Measurements from ENCODE around the gene SOWAHD.
"Not testable (repeated sequence)": the region's sequence is repeated elsewhere in the genome, so short reads cannot be mapped to it uniquely, and the experiment has no call there.

SOWAHD gene

GRCh38 chrX:119760026-119760877 is 1.9 kb downstream of the SOWAHD start:
- Histone ChIP-seq H3K9me3 (ENCODE audit: control insufficient read depth, low read length) (no peaks in the 10 kb centered on the region), H3K27me3 (ENCODE audit: control insufficient read depth, insufficient read depth, low read length) (no peaks in the 10 kb centered on the region), H3K4me1 (ENCODE audit: control insufficient read depth, insufficient read depth, low read length) (peaks cover 23% of the 10 kb centered on the region), H3K4me3 (ENCODE audit: low read length) (no peak overlapping the region), H3K36me3 (ENCODE audit: control insufficient read depth, insufficient read depth, low read length) (no peaks in the 10 kb centered on the region), H3K9ac (ENCODE audit: low read length) (no peak overlapping the region)

GRCh38 chrX:119762718-119763117 is 4.3 kb downstream of the SOWAHD start:
- Histone ChIP-seq H3K4me3 (ENCODE audit: low read length) (no peak overlapping the region), H3K9ac (ENCODE audit: low read length) (no peak overlapping the region), H3K4me1 (ENCODE audit: control insufficient read depth, insufficient read depth, low read length) (peaks cover 2% of the 10 kb centered on the region), H3K36me3 (ENCODE audit: control insufficient read depth, insufficient read depth, low read length) (no peaks in the 10 kb centered on the region), H3K27me3 (ENCODE audit: control insufficient read depth, insufficient read depth, low read length) (no peaks in the 10 kb centered on the region), H3K9me3 (ENCODE audit: control insufficient read depth, low read length) (no peaks in the 10 kb centered on the region)

GRCh38 chrX:119763181-119763580 is 4.8 kb downstream of the SOWAHD start:
- Histone ChIP-seq H3K36me3 (ENCODE audit: control insufficient read depth, insufficient read depth, low read length) (no peaks in the 10 kb centered on the region), H3K9ac (ENCODE audit: low read length) (no peak overlapping the region), H3K4me3 (ENCODE audit: low read length) (no peak overlapping the region), H3K4me1 (ENCODE audit: control insufficient read depth, insufficient read depth, low read length) (no peaks in the 10 kb centered on the region), H3K27me3 (ENCODE audit: control insufficient read depth, insufficient read depth, low read length) (no peaks in the 10 kb centered on the region), H3K9me3 (ENCODE audit: control insufficient read depth, low read length) (no peaks in the 10 kb centered on the region)

- Histone ChIP-seq H3K9me3 (ENCODE audit: control insufficient read depth, low read length) (no peaks in the 10 kb centered on the region), H3K36me3 (ENCODE audit: control insufficient read depth, insufficient read depth, low read length) (no peaks in the 10 kb centered on the region), H3K4me1 (ENCODE audit: control insufficient read depth, insufficient read depth, low read length) (no peaks in the 10 kb centered on the region)
Observed at GRCh38 chrX:119763836-119764387, 5.5 kb downstream of the SOWAHD start.

GRCh38 chrX:119768436-119768835 is 10.0 kb downstream of the SOWAHD start:
- not testable (repeated sequence) for H3K27me3 ChIP-seq (ENCODE audit: control insufficient read depth, insufficient read depth, low read length); H3K36me3 ChIP-seq (ENCODE audit: control insufficient read depth, insufficient read depth, low read length); H3K9ac ChIP-seq (ENCODE audit: low read length); H3K4me1 ChIP-seq (ENCODE audit: control insufficient read depth, insufficient read depth, low read length); H3K9me3 ChIP-seq (ENCODE audit: control insufficient read depth, low read length); H3K4me3 ChIP-seq (ENCODE audit: low read length)

More at GRCh38 chrX:119763836-119764387, 5.5 kb downstream of the SOWAHD start:
- Histone ChIP-seq H3K9ac (ENCODE audit: low read length) (no peak overlapping the region), H3K4me3 (ENCODE audit: low read length) (no peak overlapping the region), H3K27me3 (ENCODE audit: control insufficient read depth, insufficient read depth, low read length) (no peaks in the 10 kb centered on the region)

GRCh38 chrX:119769388-119769787 is 11.0 kb downstream of the SOWAHD start:
- H3K4me3 ChIP-seq (ENCODE audit: low read length); H3K4me1 ChIP-seq (ENCODE audit: control insufficient read depth, insufficient read depth, low read length); H3K9me3 ChIP-seq (ENCODE audit: control insufficient read depth, low read length); H3K27me3 ChIP-seq (ENCODE audit: control insufficient read depth, insufficient read depth, low read length); H3K9ac ChIP-seq (ENCODE audit: low read length); H3K36me3 ChIP-seq (ENCODE audit: control insufficient read depth, insufficient read depth, low read length): not testable (repeated sequence)

DNA sequence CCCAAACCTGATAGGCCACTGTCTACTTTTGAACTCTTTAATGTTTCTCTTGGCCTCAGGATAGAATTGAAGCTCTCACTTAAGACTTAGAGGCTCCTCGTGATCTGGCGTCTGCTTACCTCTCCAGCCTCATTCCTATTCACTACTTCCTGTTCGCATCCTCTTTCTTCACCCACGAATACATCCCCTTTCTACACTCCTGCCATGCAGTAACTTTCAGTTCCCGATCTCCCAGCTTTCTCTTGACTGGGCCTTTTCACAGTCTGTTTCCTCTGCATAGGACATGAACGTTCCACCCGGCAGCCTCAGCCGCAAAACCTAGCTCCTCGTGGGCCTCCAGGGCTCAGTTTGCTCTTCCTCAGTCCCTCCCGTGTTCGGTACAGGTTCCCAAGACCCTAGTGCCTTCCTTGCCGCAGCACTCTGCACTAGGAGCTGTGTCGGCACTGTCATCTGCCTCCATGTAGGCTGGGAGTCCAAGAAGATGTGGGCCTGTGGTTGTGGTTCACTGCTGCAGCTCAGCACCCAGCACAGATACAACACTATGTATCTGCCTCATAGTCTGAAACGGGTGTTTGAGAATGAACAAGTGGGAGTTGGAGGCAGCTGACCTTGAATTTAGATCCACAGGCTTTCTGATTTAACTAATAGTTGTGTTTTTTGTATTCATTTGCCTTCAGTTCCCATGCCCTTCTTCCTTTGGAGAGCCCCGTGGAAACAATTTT is 17.3 kb downstream of the SOWAHD start:
- no peak overlapping the region for H3K9ac ChIP-seq (ENCODE audit: low read length)
- H3K27me3 ChIP-seq (ENCODE audit: control insufficient read depth, insufficient read depth, low read length) = no peaks in the 10 kb centered on the region
- no peak overlapping the region for H3K4me3 ChIP-seq (ENCODE audit: low read length)
- no peaks in the 10 kb centered on the region for H3K36me3 ChIP-seq (ENCODE audit: control insufficient read depth, insufficient read depth, low read length)
- no peaks in the 10 kb centered on the region for H3K4me1 ChIP-seq (ENCODE audit: control insufficient read depth, insufficient read depth, low read length)
- no peaks in the 10 kb centered on the region for H3K9me3 ChIP-seq (ENCODE audit: control insufficient read depth, low read length)

DNA sequence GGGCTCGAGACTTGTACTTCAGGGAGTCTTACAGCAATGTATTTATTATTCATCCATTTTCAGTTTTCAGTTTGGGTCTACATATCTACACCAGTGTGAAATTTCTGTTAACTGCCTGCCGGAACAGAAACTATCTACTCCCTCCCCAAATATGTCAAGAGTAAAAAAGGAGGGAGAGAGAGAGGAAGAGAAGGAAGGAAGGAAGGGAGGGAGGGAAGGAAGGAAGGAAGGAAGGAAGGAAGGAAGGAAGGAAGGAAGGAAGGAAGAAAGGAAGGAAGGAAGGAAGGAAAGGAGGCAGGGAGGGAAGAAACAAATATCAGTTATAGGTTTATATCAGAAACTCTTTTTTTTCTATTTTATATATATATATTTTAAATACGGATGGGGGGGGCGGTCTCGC is 20.4 kb downstream of the SOWAHD start:
- Histone ChIP-seq H3K27me3 (ENCODE audit: control insufficient read depth, insufficient read depth, low read length) (no peaks in the 10 kb centered on the region), H3K4me1 (ENCODE audit: control insufficient read depth, insufficient read depth, low read length) (no peaks in the 10 kb centered on the region), H3K36me3 (ENCODE audit: control insufficient read depth, insufficient read depth, low read length) (no peaks in the 10 kb centered on the region), H3K9me3 (ENCODE audit: control insufficient read depth, low read length) (no peaks in the 10 kb centered on the region), H3K9ac (ENCODE audit: low read length) (no peak overlapping the region), H3K4me3 (ENCODE audit: low read length) (no peak overlapping the region)

GRCh38 chrX:119783026-119783425 is 24.6 kb downstream of the SOWAHD start:
- no peaks in the 10 kb centered on the region for H3K27me3 ChIP-seq (ENCODE audit: control insufficient read depth, insufficient read depth, low read length)
- H3K4me3 ChIP-seq (ENCODE audit: low read length) = no peak overlapping the region
- no peaks in the 10 kb centered on the region for H3K36me3 ChIP-seq (ENCODE audit: control insufficient read depth, insufficient read depth, low read length)
- no peak overlapping the region for H3K9ac ChIP-seq (ENCODE audit: low read length)
- no peaks in the 10 kb centered on the region for H3K4me1 ChIP-seq (ENCODE audit: control insufficient read depth, insufficient read depth, low read length)
- no peaks in the 10 kb centered on the region for H3K9me3 ChIP-seq (ENCODE audit: control insufficient read depth, low read length)

GRCh38 chrX:119784747-119785446 is 26.5 kb downstream of the SOWAHD start:
- H3K36me3 ChIP-seq (ENCODE audit: control insufficient read depth, insufficient read depth, low read length) = no peaks in the 10 kb centered on the region
- H3K9me3 ChIP-seq (ENCODE audit: control insufficient read depth, low read length) = no peaks in the 10 kb centered on the region
- peaks cover 8% of the 10 kb centered on the region for H3K4me1 ChIP-seq (ENCODE audit: control insufficient read depth, insufficient read depth, low read length)
- no peak overlapping the region for H3K4me3 ChIP-seq (ENCODE audit: low read length)
- no peak overlapping the region for H3K9ac ChIP-seq (ENCODE audit: low read length)
- H3K27me3 ChIP-seq (ENCODE audit: control insufficient read depth, insufficient read depth, low read length) = no peaks in the 10 kb centered on the region

GRCh38 chrX:119790977-119791436 is 32.6 kb downstream of the SOWAHD start:
- H3K27me3 ChIP-seq (ENCODE audit: control insufficient read depth, insufficient read depth, low read length) = no peaks in the 10 kb centered on the region
- H3K9ac ChIP-seq (ENCODE audit: low read length) = peak overlapping the region; percentile 93
- no peaks in the 10 kb centered on the region for H3K36me3 ChIP-seq (ENCODE audit: control insufficient read depth, insufficient read depth, low read length)
- no peaks in the 10 kb centered on the region for H3K9me3 ChIP-seq (ENCODE audit: control insufficient read depth, low read length)
- H3K4me3 ChIP-seq (ENCODE audit: low read length) = peak overlapping the region; percentile 82
- H3K4me1 ChIP-seq (ENCODE audit: control insufficient read depth, insufficient read depth, low read length) = peaks cover 8% of the 10 kb centered on the region
